ENCODE measurements around the gene GRB7. TPM values are rescaled to one million over a fixed set of nuclear protein-coding genes. Genes with fewer than 3 reads are reported as not detected.

The GRB7 gene
- total and polyA plus RNA-seq, 2 of the 4 experiments (the other 2 are of a cell fraction) = 0.18 to 0.36 TPM

GRCh38 chr17:39696731-39697130 is 41.0 kb upstream of the GRB7 start:
- H3K4me1 ChIP-seq (ENCODE audit: control insufficient read depth, insufficient read depth, low read length) = peaks cover 10% of the 10 kb centered on the region
- H3K27me3 ChIP-seq (ENCODE audit: control insufficient read depth, insufficient read depth, low read length) = no peaks in the 10 kb centered on the region
- H2BK5ac ChIP-seq (ENCODE audit: low read depth, low read length, poor library complexity, severe bottlenecking) = no peak overlapping the region
- H4K5ac ChIP-seq (ENCODE audit: low read depth, low read length) = no peak overlapping the region
- no peak overlapping the region for H3K27ac ChIP-seq (ENCODE audit: insufficient read depth, low read length)
- CTCF ChIA-PET = no interaction called here
- no peaks in the 10 kb centered on the region for H3K9me3 ChIP-seq (ENCODE audit: control insufficient read depth, insufficient read depth, low read length)
- no peak overlapping the region for H3K4me3 ChIP-seq (ENCODE audit: insufficient read depth, low read depth, low read length)
- no peak overlapping the region for H3K18ac ChIP-seq (ENCODE audit: low read depth, low read length)
- TF ChIP-seq, protein P1, sequence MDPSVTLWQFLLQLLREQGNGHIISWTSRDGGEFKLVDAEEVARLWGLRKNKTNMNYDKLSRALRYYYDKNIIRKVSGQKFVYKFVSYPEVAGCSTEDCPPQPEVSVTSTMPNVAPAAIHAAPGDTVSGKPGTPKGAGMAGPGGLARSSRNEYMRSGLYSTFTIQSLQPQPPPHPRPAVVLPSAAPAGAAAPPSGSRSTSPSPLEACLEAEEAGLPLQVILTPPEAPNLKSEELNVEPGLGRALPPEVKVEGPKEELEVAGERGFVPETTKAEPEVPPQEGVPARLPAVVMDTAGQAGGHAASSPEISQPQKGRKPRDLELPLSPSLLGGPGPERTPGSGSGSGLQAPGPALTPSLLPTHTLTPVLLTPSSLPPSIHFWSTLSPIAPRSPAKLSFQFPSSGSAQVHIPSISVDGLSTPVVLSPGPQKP (IDR thresholded peaks at IDR 0.05; ENCODE audit: borderline replicate concordance, low read depth, low read length) = no peak
- no peak for TF ChIP-seq BHLHE40 (IDR thresholded peaks at IDR 0.05; ENCODE audit: low read depth, low read length)
- no peak for TF ChIP-seq CTCF (conservative IDR thresholded peaks at IDR 0.05; ENCODE audit: low read depth, low read length)
- TF ChIP-seq NFE2L2 (IDR thresholded peaks at IDR 0.05; ENCODE audit: low read depth, low read length) = no peak
- no peak for TF ChIP-seq RFX5 (IDR thresholded peaks at IDR 0.05; ENCODE audit: low read depth, low read length)
- TF ChIP-seq CEBPB (IDR thresholded peaks at IDR 0.05; ENCODE audit: low read depth, low read length) = no peak
- TF ChIP-seq USF2 (IDR thresholded peaks at IDR 0.05; ENCODE audit: low read depth, low read length) = no peak
- TF ChIP-seq SMC3 (IDR thresholded peaks at IDR 0.05; ENCODE audit: low read depth, low read length) = no peak
- TF ChIP-seq MAFK (IDR thresholded peaks at IDR 0.05; ENCODE audit: low read depth, low read length) = no peak
- TF ChIP-seq POLR2A (IDR thresholded peaks at IDR 0.05; ENCODE audit: low read depth, low read length) = no peak
- no peak for TF ChIP-seq RAD21 (IDR thresholded peaks at IDR 0.05; ENCODE audit: low read length)
- TF ChIP-seq FOS (IDR thresholded peaks at IDR 0.05; ENCODE audit: low read depth, low read length) = no peak
- H3K56ac ChIP-seq (ENCODE audit: extremely low read depth, insufficient read depth, low read length) = no peak overlapping the region
- H3K4ac ChIP-seq (ENCODE audit: low read depth, low read length) = no peak overlapping the region
- H3K23ac ChIP-seq (ENCODE audit: low read depth, low read length) = no peak overlapping the region
- ATAC-seq (ENCODE audit: low read depth) (no peak), DNase-seq (no peak)
- 73% methylated on average over 2 of the region's 6 CpGs; no CpG with 5 or more reads in 1 of the 2 experiments for WGBS, 2 experiments (ENCODE audit: extremely low coverage in 2 of 2, insufficient read length in 1 of 2)
- no peak overlapping the region for H4K91ac ChIP-seq (ENCODE audit: insufficient read depth, low read depth, low read length)
- peaks cover 0 to 22% of the 10 kb centered on the region in 2 experiments; a peak in 3 of 4 replicates for H3K79me1 ChIP-seq (ENCODE audit: low read depth in 1 of 2, low read length in 2 of 2)
- H2BK15ac ChIP-seq (ENCODE audit: low read depth, low read length) = no peak overlapping the region
- H2BK20ac ChIP-seq (ENCODE audit: low read depth, low read length) = no peak overlapping the region
- peaks cover 12% of the 10 kb centered on the region for H3K9me1 ChIP-seq (ENCODE audit: insufficient read depth, low read length)
- H3K36me3 ChIP-seq (ENCODE audit: control insufficient read depth, insufficient read depth, low read length) = no peaks in the 10 kb centered on the region
- POLR2A ChIA-PET (ENCODE audit: unreplicated experiment) = interaction anchor here (1.3 kb wide), 1 partner anchor 9 kb away, joined by 4 read pairs; the partner anchor contains the start of gene PGAP3
- no TSS peak for BruUV-seq (replicated peaks)
- intact Hi-C loops (cut with micrococcal nuclease) (no loop called here), in situ Hi-C loops (cut with MboI; ENCODE audit: low sequenced_read_pairs) (no loop called here), dilution Hi-C loops (cut with HindIII; ENCODE audit: low sequenced_read_pairs, unreplicated experiment) (no loop called here)
- no peak overlapping the region for H2BK120ac ChIP-seq (ENCODE audit: low read depth, low read length)
- no peak overlapping the region for H2AFZ ChIP-seq (replicated peaks; ENCODE audit: low read length, poor library complexity)
- no peak overlapping the region for H2AK5ac ChIP-seq (ENCODE audit: low read depth, low read length)
- H3K4me2 ChIP-seq (ENCODE audit: low read depth, low read length) = no peak overlapping the region
- H2AK9ac ChIP-seq (replicated peaks; ENCODE audit: low read depth, low read length, poor library complexity) = no peak overlapping the region
- H4K20me1 ChIP-seq (ENCODE audit: insufficient read depth, low read length) = peaks cover 9% of the 10 kb centered on the region
- H3K9ac ChIP-seq (ENCODE audit: low read depth, low read length) = no peak overlapping the region
- H3K14ac ChIP-seq (replicated peaks; ENCODE audit: low read depth, low read length) = no peak overlapping the region
- no peak overlapping the region for H4K8ac ChIP-seq (ENCODE audit: low read depth in 2 of 2, low read length in 2 of 2)

Data from IMR-90 (cell line).